GM21576 (cell line): ENCODE measurements around the gene SH2B2.
"Not testable (repeated sequence)": the region's sequence is repeated elsewhere in the genome, so short reads cannot be mapped to it uniquely, and the experiment has no call there.

ENCODE experiments used
- ATAC-seq: cut with Tn5 transposase; IDR thresholded peaks from one replicate; pipeline ENCODE4 v1.9.1; 2021; ENCODE audit warnings: mild to moderate bottlenecking, moderate library complexity; ENCODE audit not compliant: unreplicated experiment

Gene SH2B2

DNA sequence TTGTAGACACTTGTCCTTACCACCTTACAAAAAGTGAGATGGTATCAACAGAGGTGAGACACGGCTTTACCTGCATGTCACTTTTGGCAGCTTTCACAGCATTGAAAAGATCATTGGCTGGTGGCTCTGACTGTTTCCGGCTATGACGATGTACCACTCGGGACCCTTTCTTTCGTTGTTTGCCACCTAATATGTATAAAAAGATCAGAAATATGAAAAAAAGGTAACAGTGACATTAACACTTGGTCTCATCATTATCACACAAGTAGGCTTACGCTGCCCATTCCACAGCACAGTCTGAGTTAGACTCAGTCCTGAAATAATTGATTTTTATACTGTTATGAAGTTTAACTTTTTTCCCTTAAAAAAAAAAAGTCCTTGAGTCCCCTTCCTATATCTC, 40.5 kb downstream of the SH2B2 start:
- not testable (repeated sequence) for ATAC-seq

DNA sequence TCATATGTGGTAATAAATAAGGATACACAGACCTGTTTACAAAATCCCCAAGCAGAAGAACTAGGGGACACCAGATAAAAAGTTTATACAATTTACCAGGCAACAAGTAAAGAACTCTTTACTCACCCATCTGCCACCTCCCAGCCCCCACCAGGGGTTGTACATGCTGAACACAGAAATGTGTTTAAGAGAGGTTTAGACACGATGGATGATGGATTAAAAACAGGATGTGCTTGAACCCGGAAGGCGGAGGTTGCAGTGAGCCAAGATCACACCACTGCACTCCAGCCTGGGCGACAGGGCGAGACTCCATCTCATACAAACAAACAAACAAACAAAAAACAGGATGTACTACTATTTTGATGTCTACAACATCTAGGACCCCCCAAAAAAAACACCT, 42.2 kb downstream of the SH2B2 start:
- not testable (repeated sequence) for ATAC-seq

GRCh38 chr7:102329366-102329765, 42.7 kb downstream of the SH2B2 start:
- ATAC-seq, result not testable (repeated sequence)

GRCh38 chr7:102330666-102331460, 44.2 kb downstream of the SH2B2 start:
- ATAC-seq, result not testable (repeated sequence)

DNA sequence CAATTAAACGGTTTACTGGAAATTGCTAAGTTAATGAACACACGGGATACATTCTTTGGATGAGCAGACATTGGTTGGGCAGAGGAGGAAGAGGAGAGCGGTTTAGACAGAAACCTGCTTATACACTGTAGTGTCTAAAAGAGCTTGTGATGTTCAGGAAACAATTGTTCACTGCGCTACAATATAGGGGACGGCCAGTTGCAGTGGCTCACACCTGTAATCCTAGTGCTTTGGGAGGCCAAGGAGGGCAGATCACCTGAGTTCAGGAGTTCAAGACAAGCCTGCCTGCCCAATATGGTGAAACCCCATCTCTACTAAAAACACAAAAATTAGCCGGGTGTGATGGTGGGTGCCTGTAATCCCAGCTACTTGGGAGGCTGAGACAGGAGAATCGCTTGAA, 48.9 kb downstream of the SH2B2 start:
- not testable (repeated sequence) for ATAC-seq

DNA sequence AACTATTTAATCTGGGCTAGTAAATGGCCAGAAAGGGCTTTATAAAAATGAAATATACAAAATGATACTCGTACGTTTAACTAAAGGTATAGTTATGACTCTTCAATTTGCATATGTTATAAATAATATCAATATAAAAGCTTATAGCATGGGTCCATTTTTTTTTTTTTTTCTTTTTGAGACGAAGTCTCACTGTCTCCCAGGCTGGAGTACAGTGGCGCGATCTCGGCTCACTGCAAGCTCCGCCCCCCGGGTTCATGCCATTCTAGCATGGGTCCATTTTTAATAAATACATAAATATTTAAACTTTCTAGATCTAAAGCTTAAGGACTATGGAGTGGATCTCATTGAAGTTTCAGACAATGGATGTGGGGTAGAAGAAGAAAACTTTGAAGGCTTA, 50.3 kb downstream of the SH2B2 start:
- not testable (repeated sequence) for ATAC-seq

DNA sequence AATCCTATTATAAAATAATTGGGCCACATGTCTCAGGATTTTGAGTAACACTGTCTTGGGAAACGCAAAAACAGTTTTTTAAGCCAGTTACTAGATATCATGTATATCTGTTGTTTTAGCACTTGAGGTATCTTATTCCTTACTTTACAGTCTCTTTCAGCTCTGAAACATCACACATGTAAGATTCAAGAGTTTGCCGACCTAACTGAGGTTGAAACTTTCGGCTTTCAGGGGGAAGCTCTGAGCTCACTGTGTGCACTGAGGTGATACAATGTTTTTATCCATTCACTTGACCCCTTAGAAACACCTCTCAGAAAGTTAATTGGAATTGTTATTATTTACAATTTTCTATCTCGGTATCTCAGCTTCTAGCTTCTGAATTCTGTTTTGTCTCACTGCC, 50.8 kb downstream of the SH2B2 start:
- ATAC-seq, result not testable (repeated sequence)

- ATAC-seq, result not testable (repeated sequence)
These were observed 54.1 kb downstream of the SH2B2 start for GRCh38 chr7:102340599-102341368.

DNA sequence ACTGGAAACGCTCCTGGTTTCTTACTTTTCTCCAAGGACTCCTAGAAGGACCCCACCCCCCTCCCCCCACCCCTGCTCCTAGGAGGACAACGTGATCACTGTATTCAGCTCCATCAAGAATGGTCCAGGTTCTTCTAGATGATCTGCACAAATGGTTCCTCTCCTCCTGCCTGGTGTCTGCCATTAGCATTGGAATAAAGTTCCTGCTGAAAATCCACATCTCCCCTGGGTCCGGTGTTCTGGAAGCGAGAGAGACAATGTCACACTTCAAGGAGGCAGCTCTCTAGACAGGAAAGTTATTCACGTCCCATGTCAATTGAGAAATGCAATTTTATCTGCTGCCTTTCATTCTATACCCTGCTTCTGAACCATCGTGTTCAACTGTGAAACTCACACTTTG, 60.3 kb downstream of the SH2B2 start:
- ATAC-seq, result not testable (repeated sequence)

DNA sequence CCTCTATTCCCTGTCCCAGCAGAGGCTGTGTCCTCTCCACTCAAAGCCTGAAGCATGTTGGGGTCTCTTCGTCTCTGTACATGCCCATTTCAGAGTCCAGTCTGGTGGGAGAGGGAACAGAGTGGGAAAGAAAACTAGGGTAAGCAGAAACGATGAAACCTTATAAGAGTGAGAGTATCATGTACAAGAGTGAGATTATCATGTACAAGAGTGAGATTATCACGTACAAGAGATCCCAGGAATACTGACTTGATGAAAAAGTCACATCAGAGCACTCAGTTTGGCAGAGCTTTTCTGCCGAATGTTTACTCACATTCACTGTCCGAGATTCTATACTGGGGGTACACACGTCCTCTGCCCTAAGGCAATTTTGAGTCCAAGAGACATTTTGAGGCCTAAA, 69.7 kb downstream of the SH2B2 start, which contains the start of gene SPDYE6:
Gene SPDYE6, minus strand, starts transcription at position 101 of the 400 bp plus-strand sequence. CDS start 421 bp downstream, outside the sequence.
- ATAC-seq, result not testable (repeated sequence)

- ATAC-seq, result peak; percentile 99
These were observed 77.1 kb downstream of the SH2B2 start for GRCh38 chr7:102363549-102364393.

DNA sequence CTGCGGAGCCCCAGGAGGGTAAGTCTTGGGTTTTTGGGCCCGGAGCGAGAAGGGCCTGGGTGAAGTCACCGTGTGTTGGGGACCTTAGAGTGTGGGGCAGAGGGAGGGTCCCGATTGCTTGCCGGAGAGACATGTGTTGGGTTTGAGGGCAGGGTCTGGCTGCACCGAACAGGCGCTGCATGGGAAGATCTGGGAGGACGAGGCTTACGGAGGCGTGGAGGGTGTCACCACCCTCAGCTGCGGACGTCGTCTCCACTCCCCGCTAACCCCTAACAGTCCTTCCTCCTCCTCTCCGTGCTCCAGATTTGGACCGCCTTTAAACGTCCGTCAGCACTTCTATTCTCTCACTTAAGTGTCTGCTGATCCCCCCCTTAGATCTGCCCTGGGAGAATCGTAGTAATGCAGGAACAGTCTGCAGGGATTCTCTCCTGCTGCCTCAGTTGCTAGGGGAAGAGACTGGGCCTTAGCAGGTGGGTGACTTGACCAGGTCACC, 77.8 kb downstream of the SH2B2 start:
- not testable (repeated sequence) for ATAC-seq

DNA sequence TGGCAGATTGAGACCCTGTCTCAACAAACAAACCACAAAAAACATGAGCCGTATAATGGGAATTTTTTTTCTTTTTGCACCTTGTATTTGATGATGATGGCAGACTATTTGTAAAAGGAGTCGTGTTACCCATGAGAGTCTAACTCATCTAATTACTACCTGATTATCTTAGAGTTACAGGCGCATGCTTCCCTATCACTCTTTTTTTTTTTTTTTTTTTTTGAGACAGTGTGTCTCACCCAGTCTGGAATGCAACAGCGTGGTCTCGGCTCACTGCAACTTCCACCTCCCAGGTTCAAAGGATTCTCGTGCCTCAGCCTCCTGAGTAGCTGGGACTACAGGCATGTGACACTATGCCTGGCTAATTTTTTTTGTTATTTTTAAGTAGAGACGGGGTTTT, 78.7 kb downstream of the SH2B2 start:
- not testable (repeated sequence) for ATAC-seq

GRCh38 chr7:102370038-102370437, 83.4 kb downstream of the SH2B2 start:
- not testable (repeated sequence) for ATAC-seq
